GM23248 (cell line): ENCODE measurements around the gene CPNE7.

Experiments used
- EZH2 ChIP-seq: fragments of 200-600 bp; sonication (generic); IDR thresholded peaks from 2 replicates; pipeline ENCODE4 v1.6.1; 2018; ENCODE audit warnings: antibody characterized with exemption, mild to moderate bottlenecking; ENCODE audit not compliant: insufficient read depth, poor library complexity, severe bottlenecking
- EZH2phosphoT487 ChIP-seq: fragments of 200-600 bp; sonication (generic); IDR thresholded peaks from 2 replicates; pipeline ENCODE4 v1.6.1; 2018; ENCODE audit warnings: antibody characterized with exemption, moderate library complexity, mild to moderate bottlenecking, low read depth; ENCODE audit not compliant: insufficient read depth

GRCh38 chr16:89548344-89549006 is 27.1 kb upstream of the CPNE7 start:
- TF ChIP-seq EZH2phosphoT487 (no peak), EZH2 (no peak)
